Left renal cortex interstitium (tissue), 4 donors: ENCODE data around the gene CLTA. TPM values are rescaled to one million over a fixed set of nuclear protein-coding genes. Genes with fewer than 3 reads are reported as not detected.
"Not testable (repeated sequence)": the region's sequence is repeated elsewhere in the genome, so short reads cannot be mapped to it uniquely, and the experiment has no call there.

ENCODE experiments used
- DNase-seq, 4 donors: peaks; one replicate each; pipeline ENCODE4 v3.0.0-alpha.2; 2013; ENCODE audit warnings: low read depth in 4 of 4, low spot score in 2 of 4, missing footprints in 1 of 4
- polyA plus RNA-seq, 4 donors: library from polyadenylated mRNA; unstranded; fragments of 120-200 nt; gene quantifications; one replicate each; pipeline ENCODE4 v1.2.1, GENCODE V29; 2013; ENCODE audit not compliant: insufficient read length in 4 of 4

Gene CLTA
- polyA plus RNA-seq, 4 donors = 262 to 324 (median 284) TPM

DNA sequence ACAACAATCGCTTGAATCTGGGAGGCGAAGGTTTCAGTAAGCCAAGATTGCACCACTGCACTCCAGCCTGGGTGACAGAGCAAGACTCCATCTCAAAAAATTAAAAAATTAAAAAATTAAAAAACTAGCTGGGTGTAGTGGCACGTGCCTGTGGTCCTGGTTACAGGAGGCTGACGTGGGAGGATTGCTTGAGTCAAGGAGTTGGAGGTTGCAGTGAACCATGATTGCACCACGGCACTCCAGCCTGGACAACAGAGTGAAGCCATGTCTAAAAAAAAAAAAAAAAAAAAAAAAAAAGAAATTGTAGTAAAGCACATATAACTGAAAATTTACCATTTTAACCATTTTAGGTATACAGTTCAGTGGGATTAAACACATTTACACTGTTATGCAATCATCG is 34.6 kb upstream of the CLTA start:
- no peak for DNase-seq

DNA sequence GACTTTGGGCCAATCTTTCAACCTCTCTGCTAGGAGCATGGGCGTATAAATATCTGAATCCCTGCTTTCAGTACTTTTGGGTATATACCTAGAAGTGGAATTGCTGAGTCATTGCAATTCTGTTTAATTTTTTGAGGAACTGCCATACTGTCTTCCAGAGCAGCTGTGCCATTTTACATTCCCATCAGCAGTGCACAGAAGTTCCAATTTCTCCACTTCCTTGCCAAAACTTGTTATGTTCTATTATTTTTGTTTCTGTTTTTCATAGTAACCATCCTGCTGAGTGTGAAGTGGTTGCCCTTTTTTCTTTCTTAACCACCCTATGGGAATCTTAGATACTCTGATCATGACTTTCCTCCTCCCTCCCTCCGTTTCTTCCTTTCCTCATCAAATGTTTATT is 32.6 kb upstream of the CLTA start:
- DNase-seq = no peak

DNA sequence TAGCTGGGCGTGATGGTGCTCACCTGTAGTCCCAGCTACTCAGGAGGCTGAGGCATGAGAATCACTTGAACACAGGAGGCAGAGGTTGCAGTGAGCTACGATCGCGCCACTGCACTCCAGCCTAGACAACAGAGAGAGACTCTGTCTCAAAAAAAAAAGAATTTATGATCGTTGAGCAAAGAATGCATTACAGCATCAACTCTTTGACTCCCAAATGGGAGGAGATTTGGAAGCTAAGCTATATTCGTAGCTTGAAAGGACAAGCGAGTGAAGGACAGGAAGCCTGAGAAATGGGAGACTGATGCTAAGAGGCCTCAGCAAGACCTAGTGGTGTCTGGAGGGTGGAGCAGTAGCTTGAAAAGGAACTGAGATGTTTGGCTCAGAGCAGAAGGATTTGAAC is 31.8 kb upstream of the CLTA start:
- DNase-seq = no peak

DNA sequence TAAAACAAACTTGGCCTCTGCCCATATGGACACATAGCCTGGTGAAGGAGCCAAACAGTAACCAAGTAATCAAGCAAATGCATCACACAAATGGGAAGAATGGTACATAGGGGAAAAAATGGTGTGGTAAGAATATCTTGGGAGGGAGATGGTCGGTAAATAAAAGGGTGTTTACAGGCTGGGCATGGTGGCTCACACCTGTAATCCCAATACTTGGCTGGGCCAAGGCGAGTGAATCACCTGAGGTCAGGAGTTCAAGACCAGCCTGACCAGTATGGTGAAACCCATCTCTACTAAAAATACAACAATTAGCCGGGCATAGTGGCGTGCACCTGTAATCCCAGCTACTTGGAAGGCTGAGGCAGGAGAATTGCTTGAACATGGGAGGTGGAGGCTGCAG is 31.2 kb upstream of the CLTA start:
- DNase-seq = not testable (repeated sequence)

DNA sequence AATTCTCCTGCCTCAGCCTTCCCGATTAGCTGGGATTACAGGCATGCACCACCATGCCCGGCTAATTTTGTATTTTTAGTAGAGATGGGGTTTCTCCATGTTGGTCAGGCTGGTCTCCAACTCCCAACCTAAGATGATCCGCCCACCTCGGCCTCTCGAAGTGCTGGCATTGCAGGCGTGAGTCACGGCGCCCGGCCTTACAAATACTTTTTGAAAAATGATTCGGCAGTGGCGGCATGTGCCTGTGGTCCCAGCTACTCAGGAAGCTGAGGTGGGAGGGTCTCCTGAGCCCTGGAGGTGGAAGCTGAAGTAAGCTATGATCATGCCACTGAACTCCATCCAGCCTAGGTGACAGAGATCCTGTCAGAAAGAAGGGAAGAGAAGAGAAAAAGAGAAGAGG is 30.6 kb upstream of the CLTA start:
- DNase-seq = not testable (repeated sequence)

DNA sequence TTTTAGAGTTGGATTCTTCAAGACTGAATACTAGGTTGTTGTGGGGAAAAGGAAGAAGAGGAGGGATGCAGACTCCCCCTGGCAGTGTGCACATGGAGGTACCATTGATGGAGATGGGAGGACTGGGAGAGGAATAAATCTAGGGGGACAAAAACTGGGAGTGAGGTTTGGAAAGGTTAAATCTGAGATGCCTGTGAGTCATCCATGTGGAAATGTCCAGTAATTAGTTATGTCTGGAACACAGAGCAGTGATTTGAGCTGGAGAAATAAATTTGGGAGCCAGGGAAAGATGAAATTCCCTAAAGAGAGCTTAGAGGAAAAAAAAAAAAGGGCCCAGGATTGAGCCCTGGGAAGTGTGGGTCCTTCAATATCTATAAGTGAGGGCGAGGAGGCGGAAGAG is 29.5 kb upstream of the CLTA start:
- DNase-seq = no peak

DNA sequence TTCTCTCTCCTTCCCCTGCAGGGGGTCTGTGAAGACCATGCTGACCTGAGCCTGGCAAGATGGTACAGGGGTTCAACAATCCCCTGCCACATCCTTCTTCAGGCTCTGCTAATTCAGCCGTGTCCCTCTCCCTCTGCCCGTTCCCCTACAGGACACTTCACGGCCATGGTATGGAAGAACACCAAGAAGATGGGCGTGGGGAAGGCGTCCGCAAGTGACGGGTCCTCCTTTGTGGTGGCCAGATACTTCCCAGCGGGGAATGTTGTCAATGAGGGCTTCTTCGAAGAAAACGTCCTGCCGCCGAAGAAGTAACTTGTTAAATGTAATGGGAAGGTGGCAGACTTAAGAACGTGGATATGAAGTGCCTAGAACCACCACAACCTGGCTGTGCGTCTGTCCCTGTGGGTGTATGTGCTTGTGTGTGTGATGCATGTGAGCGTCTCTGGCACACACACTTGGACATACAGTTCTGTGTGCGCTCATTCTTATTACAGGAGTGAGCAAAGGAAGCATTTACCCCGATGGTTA is 28.4 kb upstream of the CLTA start:
- no peak for DNase-seq

DNA sequence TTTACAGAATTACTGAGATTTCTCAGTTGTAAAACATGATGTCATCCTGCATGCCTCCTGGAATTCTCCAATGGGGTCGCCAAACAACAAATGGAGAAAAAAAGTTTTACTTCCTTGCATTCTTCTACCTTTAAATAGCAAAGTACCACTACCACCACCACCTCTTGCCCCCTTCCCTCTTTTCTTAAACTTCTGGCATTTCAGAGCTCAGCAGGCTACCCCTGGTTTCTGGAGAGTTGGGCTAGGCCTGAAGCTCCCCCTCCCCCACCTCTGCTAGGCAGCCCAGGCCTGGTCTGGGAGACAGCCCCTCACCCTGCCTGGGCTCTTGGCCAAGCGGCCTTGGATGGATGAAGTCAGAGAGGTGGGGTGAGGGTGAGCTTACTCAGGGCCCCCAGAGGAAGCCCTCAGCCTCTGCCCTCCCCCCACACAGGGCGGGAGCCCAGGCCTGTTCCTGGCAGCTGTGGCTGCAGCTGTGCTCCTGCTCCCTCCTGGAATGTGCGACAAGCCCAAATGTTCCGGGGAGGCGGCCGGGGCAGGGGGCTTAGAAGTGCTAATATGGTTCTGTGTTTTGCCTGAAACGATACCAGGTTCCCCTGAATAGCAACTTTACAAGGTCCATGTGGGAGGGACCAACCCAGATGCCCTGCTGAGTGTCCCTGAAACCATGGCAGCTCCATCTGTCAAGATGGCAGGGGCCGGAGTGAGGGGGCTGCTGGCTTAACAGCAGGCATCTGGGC is 27.5 kb upstream of the CLTA start:
- DNase-seq = peak; percentile 69 to 86 (median 81)

DNA sequence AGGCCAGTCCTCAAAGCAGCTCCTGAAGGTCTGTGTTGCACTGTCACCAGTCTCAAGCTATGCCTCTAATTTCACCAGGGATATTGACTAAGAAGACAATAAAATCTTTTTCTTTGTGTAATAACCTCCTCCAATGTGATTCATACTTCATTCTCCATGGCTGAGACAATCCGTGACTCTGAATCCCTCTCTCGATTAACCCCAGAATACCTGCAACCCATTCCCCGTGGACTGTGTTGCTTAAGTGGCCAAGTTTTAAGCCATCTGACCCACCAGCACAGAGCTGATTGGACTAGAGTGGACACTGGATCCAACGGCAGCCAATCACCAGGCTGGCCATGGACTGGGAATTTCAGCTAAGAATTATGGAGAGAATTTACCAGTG is 26.9 kb upstream of the CLTA start:
- DNase-seq = no peak

DNA sequence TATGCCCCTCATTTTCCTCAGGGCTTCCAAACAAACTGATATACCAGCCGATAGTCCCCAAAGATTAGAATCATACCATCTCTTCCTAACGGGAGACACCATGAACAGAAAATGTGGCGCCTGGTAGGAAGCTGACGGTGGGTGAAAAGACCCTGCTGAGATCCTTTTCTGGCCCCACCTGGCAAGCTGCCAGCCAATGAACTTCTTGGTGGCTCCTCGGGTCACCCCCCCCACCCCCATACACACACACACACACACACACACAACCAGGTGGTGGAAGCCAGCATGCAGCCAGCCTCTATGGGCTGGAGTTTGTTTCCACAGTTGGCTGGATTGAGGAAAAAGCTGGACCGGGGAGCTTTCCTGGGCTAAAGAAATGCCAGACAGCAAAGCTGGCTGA is 26.3 kb upstream of the CLTA start:
- DNase-seq = no peak

DNA sequence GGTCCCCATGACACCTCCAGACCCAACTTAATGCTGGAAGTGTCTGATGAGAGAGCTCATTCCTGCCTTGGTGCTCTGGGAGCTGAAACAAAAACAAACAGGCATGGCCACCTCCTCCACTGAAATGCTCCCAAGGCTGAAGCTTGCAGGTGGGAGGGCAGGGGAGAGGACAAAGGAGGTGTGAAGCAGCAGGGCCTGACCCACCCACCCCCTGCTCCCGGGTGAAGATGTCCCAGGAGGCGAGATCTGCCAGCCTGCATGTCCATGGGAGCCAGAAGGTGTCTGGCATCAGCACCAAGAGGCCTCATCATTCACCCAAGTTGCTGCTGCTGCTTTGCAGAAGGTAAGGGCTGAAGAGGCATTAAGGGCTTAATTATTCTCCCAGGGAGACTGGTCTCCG is 25.7 kb upstream of the CLTA start:
- no peak for DNase-seq

DNA sequence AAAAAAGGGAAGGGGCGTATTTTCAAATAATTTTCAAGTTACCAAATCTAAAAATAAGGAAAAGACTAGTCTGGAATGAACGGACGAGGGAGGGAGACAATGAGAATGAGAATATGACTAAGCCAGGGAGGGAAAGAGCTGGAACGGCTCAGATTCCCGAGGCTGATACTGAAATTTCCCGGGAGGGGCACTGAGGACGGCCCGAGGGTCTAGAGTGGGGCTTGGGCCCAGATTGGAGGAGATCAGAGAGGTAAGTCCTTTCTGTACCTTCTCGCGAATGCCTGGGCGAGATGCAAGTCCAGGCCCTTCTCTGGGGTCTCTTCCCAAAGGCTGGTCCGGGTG is 24.9 kb upstream of the CLTA start:
- DNase-seq = no peak

DNA sequence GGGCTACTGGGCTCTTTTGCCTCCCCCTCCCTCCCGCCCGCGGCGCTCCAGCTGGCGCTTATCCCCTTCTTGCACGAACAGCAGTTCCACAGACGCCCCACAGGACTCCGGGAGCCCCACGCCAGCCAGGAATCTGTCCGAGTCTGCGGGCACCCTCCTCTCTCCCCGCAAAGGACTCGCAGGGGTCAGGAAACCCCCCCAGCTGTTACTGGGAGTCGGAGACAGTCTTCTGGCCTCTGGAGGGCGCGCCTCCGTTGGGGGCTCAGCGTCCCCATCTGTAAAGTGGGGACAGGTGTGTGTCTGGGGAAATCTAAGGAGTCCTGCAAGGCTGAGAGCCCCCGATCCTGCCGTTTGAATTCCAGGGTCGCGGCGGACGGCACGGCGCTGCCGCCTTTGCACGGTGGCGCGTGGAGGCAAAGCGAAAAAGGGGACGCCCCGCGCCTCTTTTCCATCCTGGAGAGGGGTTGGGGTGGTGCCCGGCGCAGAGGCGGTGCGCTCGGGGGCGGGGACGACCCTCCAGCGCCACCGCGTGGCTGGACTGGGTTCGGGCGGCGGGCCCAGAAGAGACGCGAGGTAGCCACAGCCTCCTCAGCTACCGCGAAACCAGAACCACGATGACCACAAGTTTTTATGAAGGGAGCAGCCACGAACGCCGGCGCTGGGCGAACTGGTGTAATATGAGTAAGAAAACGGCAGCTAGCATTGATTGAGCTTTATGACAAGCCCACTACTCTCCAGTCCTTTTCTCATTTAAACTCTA is 24.4 kb upstream of the CLTA start:
- DNase-seq = peak in 1 of 4 donors; percentile 64

DNA sequence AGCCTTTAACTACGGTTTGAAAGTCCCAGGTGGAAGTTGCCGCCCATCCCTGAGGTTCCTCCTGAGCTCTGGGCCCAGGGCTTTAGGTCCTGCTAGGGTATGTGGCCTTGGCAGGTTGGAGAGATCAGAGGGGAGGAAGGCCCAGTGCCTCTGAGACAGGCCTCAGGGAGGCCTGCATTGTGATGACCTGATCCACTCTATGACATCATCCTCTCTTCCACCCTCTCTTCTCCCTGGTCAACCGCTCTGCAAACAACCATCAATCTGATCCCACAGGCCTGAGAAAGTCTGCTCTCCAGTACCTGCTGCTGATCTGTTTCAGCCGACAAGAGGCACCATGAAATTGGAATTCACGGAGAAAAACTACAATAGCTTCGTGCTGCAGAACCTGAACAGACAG is 21.6 kb upstream of the CLTA start, which contains the start of gene CCIN:
Gene CCIN, plus strand, starts transcription at position 223 of the 400 bp plus-strand sequence. Its CDS starts 115 bp downstream, at position 338.
- no peak for DNase-seq

DNA sequence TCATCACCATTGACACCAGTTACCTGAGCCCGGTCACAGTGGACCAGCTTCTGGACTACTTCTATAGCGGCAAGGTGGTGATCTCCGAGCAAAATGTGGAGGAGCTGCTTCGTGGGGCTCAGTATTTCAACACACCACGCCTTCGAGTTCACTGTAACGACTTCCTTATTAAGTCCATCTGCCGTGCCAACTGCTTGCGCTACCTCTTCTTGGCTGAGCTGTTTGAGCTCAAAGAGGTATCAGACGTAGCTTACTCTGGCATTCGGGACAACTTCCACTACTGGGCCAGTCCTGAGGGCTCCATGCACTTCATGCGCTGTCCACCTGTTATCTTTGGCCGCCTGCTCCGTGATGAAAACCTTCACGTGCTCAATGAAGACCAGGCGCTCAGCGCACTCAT is 21.0 kb upstream of the CLTA start:
- no peak for DNase-seq

DNA sequence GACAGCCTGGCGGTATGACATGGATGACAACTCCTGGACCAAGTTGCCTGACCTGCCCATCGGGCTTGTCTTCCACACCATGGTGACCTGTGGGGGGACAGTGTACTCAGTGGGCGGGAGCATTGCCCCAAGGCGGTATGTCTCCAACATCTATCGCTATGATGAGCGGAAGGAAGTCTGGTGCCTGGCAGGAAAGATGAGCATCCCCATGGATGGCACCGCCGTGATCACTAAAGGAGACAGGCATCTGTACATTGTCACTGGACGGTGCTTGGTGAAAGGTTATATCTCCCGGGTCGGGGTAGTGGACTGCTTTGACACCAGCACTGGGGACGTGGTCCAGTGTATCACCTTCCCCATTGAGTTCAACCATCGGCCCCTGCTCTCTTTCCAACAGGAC is 20.2 kb upstream of the CLTA start:
- no peak for DNase-seq

DNA sequence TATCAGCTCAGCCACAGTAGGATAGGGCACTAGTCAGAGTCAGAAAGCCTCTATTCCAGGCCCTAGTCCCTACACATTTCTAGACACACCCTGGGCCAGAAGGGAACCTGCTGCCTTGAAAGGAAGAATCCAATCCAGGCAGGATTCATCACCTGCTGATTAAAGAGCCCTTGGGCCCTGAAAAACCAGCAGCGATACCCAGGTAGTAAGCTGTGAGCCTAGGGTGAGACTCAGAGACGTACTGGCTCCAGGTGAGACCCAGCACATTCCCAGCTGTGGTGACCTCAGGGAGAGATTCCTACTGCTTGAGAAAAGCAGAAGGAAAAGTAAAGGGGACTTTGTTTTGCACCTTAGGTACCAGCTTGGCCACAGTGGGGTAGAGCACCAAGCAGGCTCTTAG is 16.9 kb upstream of the CLTA start:
- no peak for DNase-seq

DNA sequence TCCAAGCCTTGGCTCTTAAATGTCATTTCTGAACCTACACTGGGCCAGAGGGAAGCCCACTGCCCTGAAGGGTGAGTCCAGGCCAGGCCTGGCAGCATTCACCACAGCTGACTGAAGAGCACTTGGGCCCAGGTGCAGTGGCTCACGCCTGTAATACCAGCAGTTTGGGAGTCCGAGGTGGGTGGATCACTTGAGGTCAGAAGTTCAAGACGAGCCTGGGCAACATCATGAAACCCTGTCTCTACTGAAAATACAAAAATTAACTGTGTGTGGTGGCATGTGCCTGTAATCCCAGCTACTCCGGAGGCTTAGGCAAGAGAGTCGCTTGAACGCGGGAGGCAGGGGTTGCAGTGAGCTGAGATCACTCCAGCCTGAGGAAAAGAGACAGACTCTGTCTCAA is 16.4 kb upstream of the CLTA start:
- DNase-seq = no peak

DNA sequence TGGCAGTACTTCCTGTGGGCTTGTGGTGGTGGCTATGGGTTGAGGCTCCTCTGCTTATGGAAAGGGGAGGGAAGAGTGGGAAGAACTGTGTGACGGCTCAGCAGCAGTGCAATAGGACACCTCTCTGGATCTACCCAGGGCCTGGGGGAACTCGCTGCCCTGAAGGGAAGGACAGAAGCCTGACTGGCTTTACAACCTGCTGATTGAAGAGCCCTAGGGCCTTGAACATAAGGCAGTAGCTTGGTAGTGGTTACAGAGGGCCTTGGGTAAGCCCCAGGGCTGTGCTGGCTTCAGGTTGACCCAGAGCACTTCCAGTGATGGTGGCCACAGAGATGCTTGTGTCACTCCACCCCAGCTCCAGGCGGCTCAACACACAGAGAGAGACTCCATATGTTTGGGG is 16.0 kb upstream of the CLTA start:
- no peak for DNase-seq

DNA sequence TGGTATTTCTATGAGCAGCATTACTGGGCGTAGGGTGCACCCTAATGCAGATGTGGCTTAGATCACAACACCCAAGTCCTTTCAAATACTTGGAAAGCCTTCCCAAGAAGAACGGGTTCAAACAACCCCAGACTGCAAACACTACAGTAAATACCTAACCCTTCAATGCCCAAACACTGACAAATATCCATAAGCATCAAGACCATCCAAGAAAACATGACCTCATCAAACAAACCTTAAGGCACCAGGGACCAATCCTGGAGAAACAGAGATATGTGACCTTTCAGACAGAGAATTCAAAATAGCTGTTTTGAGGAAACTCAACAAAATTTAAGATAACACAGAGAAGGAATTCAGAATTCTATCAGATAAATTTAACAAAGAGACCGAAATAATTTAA is 15.5 kb upstream of the CLTA start:
- DNase-seq = not testable (repeated sequence)

DNA sequence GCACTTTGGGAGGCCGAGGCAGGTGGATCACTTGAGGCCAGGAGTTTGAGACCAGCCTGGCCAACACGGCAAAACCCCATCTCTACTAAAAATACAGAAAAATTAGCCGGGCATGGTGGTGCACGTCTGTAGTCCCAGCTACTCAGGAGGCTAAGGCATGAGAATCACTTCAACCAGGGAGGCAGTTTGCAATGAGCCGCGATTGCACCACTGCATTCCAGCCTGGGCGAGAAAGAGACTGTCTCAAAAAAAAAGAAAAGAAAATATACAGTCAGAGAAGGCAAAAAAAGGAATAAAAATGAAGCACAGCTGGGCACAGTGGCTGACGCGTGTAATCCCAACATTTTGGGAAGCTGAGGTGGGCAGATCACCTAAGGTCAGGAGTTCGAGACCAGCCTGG is 14.2 kb upstream of the CLTA start:
- DNase-seq = not testable (repeated sequence)

DNA sequence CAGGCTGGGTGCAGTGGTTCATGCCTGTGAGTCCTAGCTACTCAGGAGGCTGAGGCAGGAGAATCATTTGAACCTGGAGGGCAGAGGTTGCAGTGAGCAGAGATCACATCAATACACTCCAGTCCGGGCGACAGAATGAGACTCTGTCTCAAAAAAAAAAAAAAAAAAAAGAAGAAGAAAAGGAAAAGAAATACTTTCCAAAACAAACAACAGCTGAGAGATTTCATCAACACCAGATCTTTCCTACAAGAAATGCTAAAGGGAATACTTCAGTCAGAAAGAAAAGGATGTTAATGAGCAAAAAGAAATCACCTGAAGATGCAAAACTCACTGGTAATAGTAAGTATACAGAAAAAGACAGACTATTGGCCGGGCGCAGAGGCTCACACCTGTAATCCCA is 13.2 kb upstream of the CLTA start:
- no peak for DNase-seq
